Measurements from ENCODE around the gene PRTFDC1.
"Not testable (repeated sequence)": the region's sequence is repeated elsewhere in the genome, so short reads cannot be mapped to it uniquely, and the experiment has no call there.

The PRTFDC1 gene

GRCh38 chr10:24952143-24952706 lies at the start of gene PRTFDC1:
Gene PRTFDC1 (minus strand): TSS chr10:24952606. CDS start chr10:24952575, 31 bp downstream.
- DNase-seq, result no peak

GRCh38 chr10:24998044-24998443 lies 45.6 kb upstream of the PRTFDC1 start:
- no peak for DNase-seq

- DNase-seq, result no peak
Measured at GRCh38 chr10:24995072-24995471, 42.7 kb upstream of the PRTFDC1 start.

GRCh38 chr10:24993237-24993958 lies 41.0 kb upstream of the PRTFDC1 start:
- DNase-seq, result no peak

- no peak for DNase-seq
Measured at GRCh38 chr10:24992512-24993133, 40.2 kb upstream of the PRTFDC1 start.

- no peak for DNase-seq
Measured at GRCh38 chr10:24991298-24991697, 38.9 kb upstream of the PRTFDC1 start.

GRCh38 chr10:24989867-24990266 lies 37.5 kb upstream of the PRTFDC1 start:
- DNase-seq, result no peak

- no peak for DNase-seq
Measured at GRCh38 chr10:24988831-24989640, 36.6 kb upstream of the PRTFDC1 start.

GRCh38 chr10:24984906-24985305 lies 32.5 kb upstream of the PRTFDC1 start:
- DNase-seq, result no peak

GRCh38 chr10:24983946-24984345 lies 31.5 kb upstream of the PRTFDC1 start:
- no peak for DNase-seq

- no peak for DNase-seq
Measured at GRCh38 chr10:24983130-24983529, 30.7 kb upstream of the PRTFDC1 start.

- no peak for DNase-seq
Measured at GRCh38 chr10:24982319-24983112, 30.1 kb upstream of the PRTFDC1 start.

GRCh38 chr10:24981161-24981710 lies 28.8 kb upstream of the PRTFDC1 start:
- no peak for DNase-seq

GRCh38 chr10:24979685-24980084 lies 27.3 kb upstream of the PRTFDC1 start:
- no peak for DNase-seq

GRCh38 chr10:24974976-24975375 lies 22.6 kb upstream of the PRTFDC1 start:
- DNase-seq, result no peak

- no peak for DNase-seq
Measured at GRCh38 chr10:24973163-24973562, 20.8 kb upstream of the PRTFDC1 start.

GRCh38 chr10:24971374-24971773 lies 19.0 kb upstream of the PRTFDC1 start:
- DNase-seq, result no peak

- DNase-seq, result no peak
Measured at GRCh38 chr10:24969841-24970281, 17.5 kb upstream of the PRTFDC1 start.

GRCh38 chr10:24968951-24969350 lies 16.5 kb upstream of the PRTFDC1 start:
- not testable (repeated sequence) for DNase-seq

- no peak for DNase-seq
Measured at GRCh38 chr10:24968349-24968748, 15.9 kb upstream of the PRTFDC1 start.

- DNase-seq, result no peak
Measured at GRCh38 chr10:24966962-24967481, 14.6 kb upstream of the PRTFDC1 start.

- DNase-seq, result no peak
Measured at GRCh38 chr10:24965051-24965450, 12.6 kb upstream of the PRTFDC1 start.
